MM.1S (cell line): ENCODE measurements around the gene SLC2A5.

Source experiments
- DNase-seq: peaks from one replicate; pipeline ENCODE4 v3.0.0-alpha.2; 2015
- H2AFZ ChIP-seq: fragments of 300-600 bp; sonication (generic); 2 replicates; pipeline ENCODE4 v1.6.0; 2016; ENCODE audit warnings: antibody characterized with exemption, low read length
- H3F3A ChIP-seq: fragments of 300-600 bp; sonication (generic); 2 replicates; pipeline ENCODE4 v1.6.1; 2016; ENCODE audit warnings: mild to moderate bottlenecking, antibody characterized with exemption, low read length, moderate library complexity, mixed read lengths; ENCODE audit not compliant: insufficient read depth
- H3K27ac ChIP-seq: fragments of 300-600 bp; sonication (generic); 2 replicates; pipeline ENCODE4 v1.5.1; 2016; ENCODE audit warnings: mild to moderate bottlenecking, low read length
- H3K27me3 ChIP-seq: fragments of 300-600 bp; sonication (generic); replicated peaks from 2 replicates; pipeline ENCODE4 v1.6.0; 2016; ENCODE audit warnings: low read length; ENCODE audit not compliant: insufficient read depth
- H3K36me3 ChIP-seq: fragments of 300-600 bp; sonication (generic); replicated peaks from 2 replicates; pipeline ENCODE4 v1.6.1; 2016; ENCODE audit warnings: mild to moderate bottlenecking, low read length, mixed read lengths; ENCODE audit not compliant: insufficient read depth
- H3K4me1 ChIP-seq: fragments of 300-600 bp; sonication (generic); 2 replicates; pipeline ENCODE4 v1.6.1; 2016; ENCODE audit warnings: low read length, mixed read lengths
- H3K4me2 ChIP-seq: fragments of 300-600 bp; sonication (generic); 2 replicates; pipeline ENCODE4 v1.6.0; 2016; ENCODE audit warnings: low read depth, low read length
- H3K4me3 ChIP-seq: fragments of 300-600 bp; sonication (generic); 2 replicates; pipeline ENCODE4 v1.5.1; 2016; ENCODE audit warnings: low read length, mixed read lengths
- H3K79me2 ChIP-seq: fragments of 300-600 bp; sonication (generic); 2 replicates; pipeline ENCODE4 v1.6.1; 2016; ENCODE audit warnings: mixed run types, low read length, mixed read lengths
- H3K9ac ChIP-seq: fragments of 300-600 bp; sonication (generic); 2 replicates; pipeline ENCODE4 v1.6.1; 2016; ENCODE audit warnings: low read length, mixed read lengths
- H3K9me2 ChIP-seq: fragments of 300-600 bp; sonication (generic); replicated peaks from 2 replicates; pipeline ENCODE4 v1.6.1; 2016; ENCODE audit warnings: mild to moderate bottlenecking, low read length, mixed read lengths; ENCODE audit not compliant: insufficient read depth
- H3K9me3 ChIP-seq: fragments of 300-600 bp; sonication (generic); replicated peaks from 2 replicates; pipeline ENCODE4 v1.6.1; 2016; ENCODE audit warnings: mild to moderate bottlenecking, low read length, mixed read lengths; ENCODE audit not compliant: insufficient read depth
- H4K20me1 ChIP-seq: fragments of 300-600 bp; sonication (generic); 2 replicates; pipeline ENCODE4 v1.6.1; 2016; ENCODE audit warnings: mild to moderate bottlenecking, low read length, moderate library complexity, mixed read lengths; ENCODE audit not compliant: insufficient read depth
- CTCF ChIP-seq: fragments of 300-600 bp; sonication (generic); IDR thresholded peaks from 2 replicates; pipeline ENCODE4 v1.5.1; 2016; ENCODE audit warnings: antibody characterized with exemption, low read length, mixed read lengths
- EZH2 ChIP-seq: fragments of 300-600 bp; sonication (generic); optimal IDR thresholded peaks from 2 replicates; pipeline ENCODE3; 2017; ENCODE audit warnings: low read depth, mild to moderate bottlenecking, antibody characterized with exemption, low read length, mixed read lengths
- EZH2phosphoT487 ChIP-seq: fragments of 300-600 bp; sonication (generic); IDR thresholded peaks from 2 replicates; pipeline ENCODE4 v1.6.1; 2018; ENCODE audit warnings: antibody characterized with exemption, low read length

SLC2A5 gene

GRCh38 chr1:9028921-9029705 is 40.3 kb downstream of the SLC2A5 start:
- Histone ChIP-seq H3F3A (no peaks in the 10 kb centered on the region), H3K9me2 (no peaks in the 10 kb centered on the region), H3K27ac (no peak overlapping the region), H3K4me1 (no peaks in the 10 kb centered on the region), H3K9me3 (no peaks in the 10 kb centered on the region), H3K36me3 (no peaks in the 10 kb centered on the region), H3K27me3 (0 out of 2 replicates have a peak, but pooled peaks cover 5% of the 10 kb centered on the region), H4K20me1 (no peaks in the 10 kb centered on the region), H2AFZ (no peak overlapping the region), H3K79me2 (no peaks in the 10 kb centered on the region), H3K4me2 (no peak overlapping the region), H3K4me3 (no peak overlapping the region), H3K9ac (no peak overlapping the region)
- TF ChIP-seq EZH2phosphoT487 (no peak), EZH2 (no peak)
- DNase-seq = no peak

GRCh38 chr1:9027307-9027706 is 42.1 kb downstream of the SLC2A5 start:
- no peaks in the 10 kb centered on the region for H3K9me2 ChIP-seq
- H2AFZ ChIP-seq = no peak overlapping the region
- no peaks in the 10 kb centered on the region for H3K79me2 ChIP-seq
- no peaks in the 10 kb centered on the region for H3K36me3 ChIP-seq
- no peak overlapping the region for H3K4me2 ChIP-seq
- H3K27ac ChIP-seq = no peak overlapping the region
- H3K9ac ChIP-seq = no peak overlapping the region
- H3F3A ChIP-seq = 0 out of 2 replicates have a peak, but pooled peaks cover 5% of the 10 kb centered on the region
- TF ChIP-seq CTCF (no peak), EZH2 (no peak), EZH2phosphoT487 (no peak)
- H3K4me3 ChIP-seq = no peak overlapping the region
- no peaks in the 10 kb centered on the region for H3K27me3 ChIP-seq
- no peaks in the 10 kb centered on the region for H3K9me3 ChIP-seq
- peaks cover 7% of the 10 kb centered on the region for H3K4me1 ChIP-seq
- DNase-seq = no peak
- H4K20me1 ChIP-seq = no peaks in the 10 kb centered on the region

- Histone ChIP-seq H3F3A (0 out of 2 replicates have a peak, but pooled peaks cover 5% of the 10 kb centered on the region), H3K4me2 (no peak overlapping the region), H3K4me3 (no peak overlapping the region), H3K9ac (no peak overlapping the region), H4K20me1 (no peaks in the 10 kb centered on the region), H2AFZ (no peak overlapping the region), H3K27ac (no peak overlapping the region), H3K9me3 (no peaks in the 10 kb centered on the region), H3K27me3 (no peaks in the 10 kb centered on the region), H3K79me2 (no peaks in the 10 kb centered on the region), H3K4me1 (peaks cover 7% of the 10 kb centered on the region), H3K9me2 (no peaks in the 10 kb centered on the region), H3K36me3 (no peaks in the 10 kb centered on the region)
- TF ChIP-seq EZH2phosphoT487 = no peak
- TF ChIP-seq EZH2 = no peak
- no peak for TF ChIP-seq CTCF
- no peak for DNase-seq
Measured at GRCh38 chr1:9025449-9025848, 44.0 kb downstream of the SLC2A5 start.

- Histone ChIP-seq H3K9me3 (no peaks in the 10 kb centered on the region), H3K79me2 (no peaks in the 10 kb centered on the region), H2AFZ (no peak overlapping the region), H3K36me3 (no peaks in the 10 kb centered on the region), H3K9me2 (no peaks in the 10 kb centered on the region), H3K27ac (no peak overlapping the region), H3F3A (0 out of 2 replicates have a peak, but pooled peaks cover 5% of the 10 kb centered on the region), H4K20me1 (no peaks in the 10 kb centered on the region), H3K27me3 (0 out of 2 replicates have a peak, but pooled peaks cover 4% of the 10 kb centered on the region), H3K4me1 (peaks cover 7% of the 10 kb centered on the region), H3K9ac (no peak overlapping the region), H3K4me2 (no peak overlapping the region), H3K4me3 (no peak overlapping the region)
- no peak for TF ChIP-seq EZH2
- TF ChIP-seq CTCF = no peak
- no peak for TF ChIP-seq EZH2phosphoT487
- DNase-seq = no peak
Measured at GRCh38 chr1:9024837-9025236, 44.6 kb downstream of the SLC2A5 start.
